ENCODE data around the gene SSB. TPM values are rescaled to one million over a fixed set of nuclear protein-coding genes. Genes with fewer than 3 reads are reported as not detected.
"Not testable (repeated sequence)": the region's sequence is repeated elsewhere in the genome, so short reads cannot be mapped to it uniquely, and the experiment has no call there.

SSB gene
- total and polyA plus RNA-seq, 3 donors from 2014 or later, result 18.0 to 67.2 (median 56.5) TPM

DNA sequence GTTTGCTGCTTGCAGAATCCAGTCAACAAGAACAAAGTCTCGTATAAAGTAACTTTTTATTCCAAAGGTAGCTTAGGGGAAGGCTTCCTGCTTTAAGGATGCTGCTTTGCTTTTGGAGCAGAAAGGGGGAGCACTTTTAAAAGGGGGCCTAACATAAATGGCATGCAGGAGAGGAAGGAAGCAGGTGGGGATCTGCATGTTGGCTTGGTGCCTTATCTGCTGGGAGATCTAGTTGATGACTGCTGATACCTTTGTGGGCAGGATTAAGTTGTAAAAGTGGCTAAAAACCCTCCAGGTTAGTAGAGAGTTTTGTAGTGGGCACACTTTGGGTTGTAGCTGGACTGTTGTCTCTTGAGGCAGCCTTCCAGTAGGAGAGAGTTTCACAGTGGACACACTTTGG, 51.0 kb downstream of the SSB start:
- DNase-seq, result no peak

DNA sequence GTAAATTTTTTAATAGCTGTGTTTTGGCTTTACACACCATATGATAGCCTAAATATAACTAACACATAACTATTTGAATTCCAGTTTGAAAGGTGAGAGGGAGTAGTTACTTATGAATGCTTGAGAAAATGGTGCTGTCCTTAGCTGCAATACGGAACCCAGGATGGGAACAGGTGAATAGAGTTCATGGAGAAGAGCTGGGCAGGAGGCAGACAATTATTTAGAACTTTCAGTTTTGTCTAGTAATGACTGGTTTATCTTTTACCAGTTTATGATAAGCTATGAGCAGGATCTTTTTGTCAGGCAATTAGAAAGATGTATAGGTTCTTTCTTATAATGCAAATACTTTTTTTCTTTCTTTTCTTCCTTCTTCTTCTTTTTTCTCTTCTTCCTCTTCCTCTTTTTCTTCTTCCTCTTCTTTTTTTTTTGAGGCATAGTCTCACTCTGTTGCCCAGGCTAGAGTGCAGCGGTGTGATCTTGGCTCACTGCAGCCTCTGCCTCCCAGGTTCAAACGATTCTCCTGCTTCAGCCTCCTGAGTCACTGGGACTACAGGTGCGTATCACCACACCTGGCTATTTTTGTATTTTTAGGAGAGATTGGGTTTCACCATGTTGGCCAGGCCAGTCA, 54.5 kb downstream of the SSB start:
- DNase-seq, result no peak
- H3K9me3 ChIP-seq, result no peaks in the 10 kb centered on the region
- WGBS, 2 donors, result 96 to 97% methylated on average over 4 of the region's 4 CpGs
- no peak overlapping the region for H3K27ac ChIP-seq
- no peaks in the 10 kb centered on the region for H3K27me3 ChIP-seq
- no peak for TF ChIP-seq POLR2A (IDR thresholded peaks at IDR 0.05)
- TF ChIP-seq, protein P1, sequence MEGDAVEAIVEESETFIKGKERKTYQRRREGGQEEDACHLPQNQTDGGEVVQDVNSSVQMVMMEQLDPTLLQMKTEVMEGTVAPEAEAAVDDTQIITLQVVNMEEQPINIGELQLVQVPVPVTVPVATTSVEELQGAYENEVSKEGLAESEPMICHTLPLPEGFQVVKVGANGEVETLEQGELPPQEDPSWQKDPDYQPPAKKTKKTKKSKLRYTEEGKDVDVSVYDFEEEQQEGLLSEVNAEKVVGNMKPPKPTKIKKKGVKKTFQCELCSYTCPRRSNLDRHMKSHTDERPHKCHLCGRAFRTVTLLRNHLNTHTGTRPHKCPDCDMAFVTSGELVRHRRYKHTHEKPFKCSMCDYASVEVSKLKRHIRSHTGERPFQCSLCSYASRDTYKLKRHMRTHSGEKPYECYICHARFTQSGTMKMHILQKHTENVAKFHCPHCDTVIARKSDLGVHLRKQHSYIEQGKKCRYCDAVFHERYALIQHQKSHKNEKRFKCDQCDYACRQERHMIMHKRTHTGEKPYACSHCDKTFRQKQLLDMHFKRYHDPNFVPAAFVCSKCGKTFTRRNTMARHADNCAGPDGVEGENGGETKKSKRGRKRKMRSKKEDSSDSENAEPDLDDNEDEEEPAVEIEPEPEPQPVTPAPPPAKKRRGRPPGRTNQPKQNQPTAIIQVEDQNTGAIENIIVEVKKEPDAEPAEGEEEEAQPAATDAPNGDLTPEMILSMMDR (IDR thresholded peaks at IDR 0.05), result no peak
- no peaks in the 10 kb centered on the region for H3K36me3 ChIP-seq (ENCODE audit: low read depth, missing control alignments)
- no peak overlapping the region for H3K4me3 ChIP-seq
- intact Hi-C loops (cut with DNase I; ENCODE audit: low total_unique reads), result no loop called here
- H3K4me1 ChIP-seq, result peaks cover 4% of the 10 kb centered on the region

More for the DNA sequence above, 51.0 kb downstream of the SSB start:
- Histone ChIP-seq H3K9me3 (no peaks in the 10 kb centered on the region), H3K27me3 (no peaks in the 10 kb centered on the region), H3K27ac (no peak overlapping the region), H3K4me3 (no peak overlapping the region), H3K36me3 (ENCODE audit: low read depth, missing control alignments) (no peaks in the 10 kb centered on the region), H3K4me1 (peaks cover 4% of the 10 kb centered on the region)
- WGBS, 2 donors, result 73 to 77% methylated on average over 1 of the region's 1 CpG
- intact Hi-C loops (cut with DNase I; ENCODE audit: low total_unique reads), result no loop called here
- TF ChIP-seq, protein P1 (IDR thresholded peaks at IDR 0.05), result no peak
- no peak for TF ChIP-seq POLR2A (IDR thresholded peaks at IDR 0.05)

- H3K27me3 ChIP-seq; H3K4me1 ChIP-seq; H3K9me3 ChIP-seq; H3K36me3 ChIP-seq (ENCODE audit: low read depth, missing control alignments); intact Hi-C loops (cut with DNase I; ENCODE audit: low total_unique reads); H3K27ac ChIP-seq; DNase-seq: not testable (repeated sequence)
- 70 to 84% methylated on average over 15 to 32 of the region's 42 CpGs for WGBS, 2 donors
- H3K4me3 ChIP-seq, result peak overlapping the region in 1 of 2 donors; percentile 38
Observed at GRCh38 chr2:169855281-169856258, 56.9 kb downstream of the SSB start.

- 94 to 96% methylated on average over 4 of the region's 4 CpGs for WGBS, 2 donors
- no peaks in the 10 kb centered on the region for H3K4me1 ChIP-seq
- no peaks in the 10 kb centered on the region for H3K36me3 ChIP-seq (ENCODE audit: low read depth, missing control alignments)
- no peak overlapping the region for H3K4me3 ChIP-seq
- no peak for DNase-seq
- intact Hi-C loops (cut with DNase I; ENCODE audit: low total_unique reads), result no loop called here
- H3K27me3 ChIP-seq, result no peaks in the 10 kb centered on the region
- no peak for TF ChIP-seq POLR2A (IDR thresholded peaks at IDR 0.05)
- TF ChIP-seq, protein P1 (IDR thresholded peaks at IDR 0.05), result no peak
- no peaks in the 10 kb centered on the region for H3K9me3 ChIP-seq
- H3K27ac ChIP-seq, result no peak overlapping the region
Observed at GRCh38 chr2:169859423-169859822, 60.8 kb downstream of the SSB start.

- Histone ChIP-seq H3K4me1 (no peaks in the 10 kb centered on the region), H3K36me3 (ENCODE audit: low read depth, missing control alignments) (no peaks in the 10 kb centered on the region), H3K27ac (no peak overlapping the region), H3K27me3 (no peaks in the 10 kb centered on the region), H3K9me3 (no peaks in the 10 kb centered on the region), H3K4me3 (no peak overlapping the region)
- DNase-seq, result no peak
- TF ChIP-seq, protein P1 (IDR thresholded peaks at IDR 0.05), result no peak
- TF ChIP-seq POLR2A (IDR thresholded peaks at IDR 0.05), result no peak
- intact Hi-C loops (cut with DNase I; ENCODE audit: low total_unique reads), result no loop called here
- 85% methylated on average over 4 of the region's 4 CpGs for WGBS, 2 donors
Observed at GRCh38 chr2:169860149-169860548, 61.5 kb downstream of the SSB start.

All from testis (tissue), 3 donors.